Activated CD4-positive, alpha-beta T cell treated with anti-CD3 and anti-CD28 coated beads, Interleukin-2, amount 10 ng/mL, durations not matched to agents 7 days and 5 days (primary cell): ENCODE results near the gene UBL7. TPM values are rescaled to one million over a fixed set of nuclear protein-coding genes. Genes with fewer than 3 reads are reported as not detected.

ENCODE experiments used
- CTCF ChIA-PET: fragments of 350-600 bp; sonication (Branson Sonifier 250); formaldehyde crosslinking; loops from one replicate; lab custom pipeline; 2021; ENCODE audit warnings: antibody characterized with exemption; lab: Charles Lee
- POLR2A ChIA-PET: fragments of 350-600 bp; sonication (Branson Sonifier 250); formaldehyde crosslinking; loops from one replicate; lab custom pipeline; 2021; ENCODE audit warnings: antibody characterized with exemption; lab: Charles Lee
- DNase-seq: peaks from one replicate; pipeline ENCODE4 v3.0.0-alpha.2; 2020
- H3K27ac Mint-ChIP-seq: one replicate; pipeline ENCODE4 v1.8.0; 2021; ENCODE audit warnings: mild to moderate bottlenecking, moderate library complexity, mixed read lengths
- H3K27me3 Mint-ChIP-seq: one replicate; pipeline ENCODE4 v1.8.0; 2021; ENCODE audit warnings: mixed read lengths
- H3K36me3 Mint-ChIP-seq: one replicate; pipeline ENCODE4 v1.8.0; 2021; ENCODE audit warnings: low read depth, mixed read lengths
- H3K4me1 Mint-ChIP-seq: one replicate; pipeline ENCODE4 v1.8.0; 2021; ENCODE audit warnings: mixed read lengths
- H3K4me3 Mint-ChIP-seq: one replicate; pipeline ENCODE4 v1.8.0; 2021; ENCODE audit warnings: mild to moderate bottlenecking, moderate library complexity, mixed read lengths
- H3K9me3 Mint-ChIP-seq: one replicate; pipeline ENCODE4 v1.8.0; 2021; ENCODE audit warnings: mixed read lengths
- total RNA-seq, 2 experiments: library from RNA; stranded (reverse); gene quantifications; one replicate each; pipeline ENCODE4 v1.2.3, GENCODE V29; 2021

The UBL7 gene
- total RNA-seq, 2 experiments from 2014 or later, result 52.2 to 53.7 TPM

DNA sequence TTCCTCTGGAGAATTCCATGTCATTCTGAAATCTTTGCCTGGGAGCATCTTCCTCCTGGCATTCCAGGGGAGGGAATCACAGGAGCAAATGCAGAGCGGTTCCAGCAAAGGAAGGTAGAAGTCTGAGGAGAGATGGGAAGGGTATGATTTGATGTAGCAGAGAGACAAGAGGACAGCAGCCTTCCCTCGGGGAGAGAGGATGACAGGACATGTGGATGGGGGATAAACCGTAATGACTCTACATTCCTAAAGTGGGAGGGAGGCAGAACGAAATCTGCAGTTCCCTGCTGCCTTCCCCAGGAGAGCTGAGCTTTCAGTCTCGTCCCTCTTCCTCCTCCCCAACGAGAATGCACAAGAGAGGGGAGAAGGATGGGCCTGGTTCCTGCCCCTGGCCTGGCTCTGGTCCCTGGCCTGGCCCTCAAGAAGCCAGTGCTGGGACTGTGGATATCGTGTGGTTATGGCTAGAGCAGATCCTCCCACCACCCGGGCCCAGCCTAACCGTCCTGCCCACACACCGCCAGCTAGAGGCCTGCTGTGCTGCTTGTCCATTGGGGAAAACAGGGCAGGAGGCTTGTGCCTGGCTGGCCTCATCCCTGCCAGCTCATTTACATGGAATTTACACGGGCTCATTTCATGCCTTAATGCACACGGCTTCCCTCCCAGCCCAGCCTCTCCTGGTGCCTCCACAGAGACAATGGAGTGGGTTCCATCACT, 53.8 kb downstream of the UBL7 start:
- ChIA-PET CTCF (interaction anchor here (0.6 to 2.0 kb wide), 3 partner anchors 10 to 30 kb away, joined by 3 to 7 read pairs (median 6); no protein-coding TSS in a partner anchor), POLR2A (no interaction called here)
- Mint-ChIP-seq H3K36me3 (no peaks in the 10 kb centered on the region), H3K9me3 (no peaks in the 10 kb centered on the region), H3K27ac (peak overlapping the region; percentile 36), H3K27me3 (no peaks in the 10 kb centered on the region), H3K4me3 (no peak overlapping the region), H3K4me1 (peaks cover 25% of the 10 kb centered on the region)
- no peak for DNase-seq

DNA sequence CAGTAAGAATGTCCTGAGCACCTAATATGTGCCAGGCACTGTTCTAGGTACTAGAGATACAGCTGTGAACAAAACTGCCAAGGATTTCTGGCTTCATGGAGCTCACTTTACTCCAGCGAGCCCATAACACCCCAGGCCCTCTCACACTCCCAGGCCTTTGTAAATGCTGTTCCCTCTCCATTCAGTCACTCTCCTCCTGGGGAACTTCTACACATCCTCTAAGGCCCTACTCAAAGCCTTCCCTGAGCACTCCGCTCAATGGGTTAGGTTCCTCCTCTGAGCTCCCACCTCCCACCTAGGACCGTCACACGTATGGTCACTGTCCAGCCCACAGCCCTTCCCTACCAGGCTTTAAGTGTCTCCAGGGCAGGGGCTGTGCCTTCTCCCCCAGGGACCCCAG, 54.4 kb downstream of the UBL7 start:
- H3K27ac Mint-ChIP-seq, result peak overlapping the region; percentile 26
- POLR2A ChIA-PET, result no interaction called here

DNA sequence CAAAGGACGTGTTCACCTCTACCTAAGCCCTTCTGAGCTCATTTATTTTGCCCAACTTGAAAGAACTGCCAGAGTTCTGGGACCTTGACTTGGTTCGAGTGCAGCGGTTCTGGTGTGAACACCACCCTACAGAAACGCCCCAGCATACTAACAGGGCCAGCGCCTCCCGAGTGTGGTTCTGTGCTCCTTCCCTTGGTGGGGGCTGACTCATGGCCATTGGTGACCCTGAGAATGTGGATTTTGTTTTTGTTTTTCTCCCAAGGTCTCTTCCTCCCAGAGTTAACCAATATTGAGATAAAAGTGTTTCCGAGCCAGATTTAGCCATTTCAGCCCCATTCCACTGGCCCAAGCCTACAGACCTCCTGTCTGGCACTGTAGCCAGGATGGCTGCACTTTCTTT, 55.1 kb downstream of the UBL7 start:
- Mint-ChIP-seq H3K4me1 (peaks cover 38% of the 10 kb centered on the region), H3K27ac (no peak overlapping the region), H3K9me3 (no peaks in the 10 kb centered on the region), H3K27me3 (no peaks in the 10 kb centered on the region), H3K36me3 (no peaks in the 10 kb centered on the region), H3K4me3 (no peak overlapping the region)
- DNase-seq, result no peak
- CTCF ChIA-PET, result interaction anchor here (0.7 to 6.8 kb wide), 6 partner anchors 9 to 30 kb away, joined by 3 to 49 read pairs (median 6); no protein-coding TSS in a partner anchor
- POLR2A ChIA-PET, result no interaction called here

More for the DNA sequence above, 54.4 kb downstream of the UBL7 start:
- H3K9me3 Mint-ChIP-seq, result no peaks in the 10 kb centered on the region
- H3K36me3 Mint-ChIP-seq, result no peaks in the 10 kb centered on the region
- H3K4me1 Mint-ChIP-seq, result peaks cover 31% of the 10 kb centered on the region
- CTCF ChIA-PET, result interaction anchor here (0.6 to 6.8 kb wide), 4 partner anchors 10 to 31 kb away, joined by 3 to 49 read pairs (median 6); no protein-coding TSS in a partner anchor
- DNase-seq, result no peak
- no peak overlapping the region for H3K4me3 Mint-ChIP-seq
- no peaks in the 10 kb centered on the region for H3K27me3 Mint-ChIP-seq

DNA sequence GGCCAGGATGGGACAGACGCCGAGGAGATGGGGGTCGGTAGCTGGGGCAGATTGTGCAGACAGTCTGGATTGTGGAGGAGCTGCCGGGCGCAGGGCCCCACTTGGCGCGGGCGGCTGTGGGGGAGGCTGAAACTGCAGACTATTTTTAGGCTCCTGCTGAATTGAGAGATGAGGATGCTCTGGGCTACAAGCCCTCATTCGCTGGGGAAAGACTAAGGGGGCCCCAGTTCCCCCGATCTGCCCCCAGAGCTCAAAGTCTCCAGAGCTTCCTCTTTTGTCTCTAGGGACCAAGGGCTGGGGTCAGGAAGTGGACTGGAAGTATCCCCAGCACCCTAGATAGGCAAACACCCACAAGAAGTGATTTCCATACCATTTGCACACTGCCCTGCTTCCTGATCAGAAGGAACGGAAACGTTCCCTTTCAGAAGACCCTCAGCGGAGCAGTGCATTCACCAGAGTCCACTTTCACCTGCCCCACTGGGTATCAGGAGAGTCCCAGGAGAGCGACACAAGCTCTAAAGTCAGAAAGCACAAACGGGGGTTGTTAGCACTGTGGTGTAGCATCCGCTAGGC, 56.9 kb downstream of the UBL7 start:
- DNase-seq, result no peak
- Mint-ChIP-seq H3K9me3 (no peaks in the 10 kb centered on the region), H3K36me3 (no peaks in the 10 kb centered on the region), H3K27me3 (no peaks in the 10 kb centered on the region), H3K27ac (peak overlapping the region; percentile 90), H3K4me3 (no peak overlapping the region), H3K4me1 (peaks cover 54% of the 10 kb centered on the region)
- CTCF ChIA-PET, result interaction anchor here (1.1 to 6.8 kb wide), 11 partner anchors 9 to 36 kb away, joined by 3 to 49 read pairs (median 6); partner anchors contain the start of gene SEMA7A
- POLR2A ChIA-PET, result interaction anchor here (1.7 kb wide), 1 partner anchor 20 kb away, joined by 6 read pairs; no protein-coding TSS in a partner anchor

DNA sequence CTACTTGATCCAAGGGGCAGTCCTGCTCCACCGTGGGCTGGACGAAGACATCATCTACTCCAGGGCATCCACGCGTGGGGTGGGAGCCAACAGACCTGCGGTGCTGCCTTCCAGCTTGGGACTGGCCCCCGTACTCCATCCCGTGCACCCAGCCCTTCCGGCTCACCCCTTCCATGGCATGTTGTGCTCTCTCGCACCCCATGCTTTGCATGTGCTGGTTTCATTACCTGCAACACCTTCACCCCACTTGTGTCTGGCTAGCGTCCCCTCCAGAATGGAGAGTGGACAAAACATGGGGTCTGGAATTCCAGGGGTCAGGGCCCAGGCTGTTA, 57.4 kb downstream of the UBL7 start:
- Mint-ChIP-seq H3K27me3 (no peaks in the 10 kb centered on the region), H3K4me1 (peaks cover 58% of the 10 kb centered on the region), H3K36me3 (no peaks in the 10 kb centered on the region), H3K9me3 (no peaks in the 10 kb centered on the region), H3K27ac (peak overlapping the region; percentile 90), H3K4me3 (no peak overlapping the region)
- CTCF ChIA-PET, result interaction anchor here (1.1 to 6.8 kb wide), 9 partner anchors 9 to 36 kb away, joined by 3 to 49 read pairs (median 6); partner anchors contain the start of gene SEMA7A
- no peak for DNase-seq
- POLR2A ChIA-PET, result interaction anchor here (1.7 kb wide), 1 partner anchor 19 kb away, joined by 6 read pairs; no protein-coding TSS in a partner anchor

DNA sequence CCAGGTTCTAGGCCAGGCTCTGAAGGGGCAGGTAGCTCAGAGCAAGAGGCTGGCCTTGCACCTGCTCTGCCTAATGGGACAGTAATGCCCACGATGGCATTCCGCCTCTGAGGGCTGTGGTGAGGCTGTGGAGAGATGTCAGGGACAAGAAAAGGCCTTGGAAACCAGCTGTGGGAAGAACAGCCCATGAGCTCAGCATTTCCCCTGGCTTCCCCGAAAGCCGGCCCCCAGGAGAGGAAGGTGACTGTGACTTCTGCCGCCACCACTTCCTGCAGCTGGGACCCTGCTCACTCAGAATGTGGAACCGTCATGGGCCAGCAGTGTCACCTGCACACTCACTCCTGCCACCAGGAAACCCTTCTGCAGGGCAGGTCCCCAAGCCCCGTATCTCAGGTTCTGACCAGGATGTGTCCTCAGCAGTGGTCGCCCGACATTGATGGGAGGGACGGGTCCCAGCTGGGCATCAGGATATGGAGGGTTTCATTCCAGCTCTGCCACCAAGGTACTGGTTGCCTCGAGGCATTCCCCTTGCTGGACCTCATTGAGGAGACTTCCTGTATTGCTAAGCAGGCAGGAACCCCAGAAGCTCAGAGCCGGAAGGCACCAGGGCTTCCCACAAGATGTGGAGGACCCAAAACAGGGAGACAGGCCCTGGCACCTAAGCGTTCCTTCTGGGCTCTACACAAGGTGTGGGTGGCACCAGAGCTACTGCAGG, 57.9 kb downstream of the UBL7 start:
- peak overlapping the region; percentile 90 for H3K27ac Mint-ChIP-seq
- ChIA-PET CTCF (interaction anchor here (0.9 to 6.8 kb wide), 10 partner anchors 9 to 37 kb away, joined by 3 to 49 read pairs (median 6); partner anchors contain the start of gene SEMA7A), POLR2A (interaction anchor here (0.7 to 1.7 kb wide), 2 partner anchors 18 to 26 kb away, joined by 6 to 7 read pairs; no protein-coding TSS in a partner anchor)
- DNase-seq, result peak; percentile 72
- no peaks in the 10 kb centered on the region for H3K9me3 Mint-ChIP-seq
- no peaks in the 10 kb centered on the region for H3K36me3 Mint-ChIP-seq
- peak overlapping the region; percentile 37 for H3K4me3 Mint-ChIP-seq
- H3K4me1 Mint-ChIP-seq, result peaks cover 63% of the 10 kb centered on the region
- H3K27me3 Mint-ChIP-seq, result no peaks in the 10 kb centered on the region

DNA sequence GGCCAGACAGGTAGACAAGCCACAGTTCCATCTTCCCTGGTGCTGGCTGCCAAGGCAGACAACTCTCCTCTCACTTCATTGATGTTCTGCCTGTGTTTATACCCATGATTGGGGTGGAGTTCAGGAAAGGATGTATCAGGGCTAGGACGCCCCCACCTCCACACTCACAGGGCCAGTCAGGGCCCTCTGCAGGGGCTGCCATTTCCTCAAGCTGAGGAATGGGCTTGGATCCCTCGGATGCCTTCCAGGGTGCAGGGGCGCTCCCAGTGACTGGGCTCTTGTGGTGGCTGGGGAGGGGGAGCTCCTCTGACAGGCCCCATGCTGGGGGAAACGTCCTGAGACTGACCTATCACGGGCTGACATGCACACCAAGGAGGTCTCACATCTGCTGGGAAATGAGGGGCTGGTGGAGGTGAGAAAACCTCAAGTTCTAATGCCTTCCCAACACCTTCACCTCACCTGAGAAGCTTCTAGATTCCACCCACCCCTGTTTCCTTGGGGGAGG, 58.6 kb downstream of the UBL7 start:
- Mint-ChIP-seq H3K4me1 (peaks cover 69% of the 10 kb centered on the region), H3K27ac (peak overlapping the region; percentile 90), H3K27me3 (no peaks in the 10 kb centered on the region), H3K36me3 (no peaks in the 10 kb centered on the region), H3K4me3 (peak overlapping the region; percentile 37), H3K9me3 (no peaks in the 10 kb centered on the region)
- DNase-seq, result no peak
- CTCF ChIA-PET, result interaction anchor here (0.9 to 6.8 kb wide), 8 partner anchors 9 to 36 kb away, joined by 3 to 49 read pairs (median 6); partner anchors contain the start of gene SEMA7A
- POLR2A ChIA-PET, result interaction anchor here (0.7 to 1.7 kb wide), 2 partner anchors 18 to 27 kb away, joined by 6 to 7 read pairs; no protein-coding TSS in a partner anchor

DNA sequence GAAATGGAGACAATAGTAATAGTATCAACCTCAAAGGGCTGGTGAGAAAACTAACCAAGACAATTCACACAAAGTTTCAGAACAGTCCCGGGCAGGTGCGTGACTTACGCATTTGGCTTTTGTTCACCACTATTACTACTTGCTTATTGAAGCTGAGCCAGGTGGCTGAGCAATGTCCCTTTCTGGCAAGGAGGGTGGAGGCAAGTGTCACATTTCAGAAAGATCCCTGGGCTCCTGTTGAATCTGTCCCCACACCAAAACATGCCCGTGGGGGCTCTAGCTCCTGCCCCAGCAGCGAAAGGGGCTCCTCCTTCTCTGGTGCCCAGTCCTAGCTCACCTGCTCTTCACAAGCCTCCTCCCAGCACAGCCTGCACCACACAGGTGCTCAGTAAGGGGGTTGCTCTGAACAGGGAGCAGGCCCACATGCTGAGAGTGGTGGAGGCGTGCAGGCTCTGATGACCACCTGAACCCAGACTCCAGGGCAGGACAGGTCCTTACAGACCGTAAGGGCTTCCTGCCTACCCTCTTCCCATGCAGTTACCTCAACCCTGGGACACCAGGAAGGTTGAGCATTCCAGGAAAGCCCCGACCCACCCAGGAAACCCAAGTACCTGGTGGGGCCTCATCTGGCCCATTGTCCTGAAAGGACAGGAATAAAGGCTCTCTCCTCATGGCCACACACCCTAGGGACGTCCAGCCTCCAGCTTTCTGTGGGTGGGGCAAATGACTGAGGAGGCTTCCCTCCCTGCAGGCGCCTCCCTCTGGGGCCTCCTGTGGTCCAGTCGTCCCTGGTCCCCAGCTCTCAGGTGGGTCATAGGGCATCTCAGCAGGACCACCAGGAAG, 59.8 kb downstream of the UBL7 start:
- H3K4me1 Mint-ChIP-seq, result peaks cover 79% of the 10 kb centered on the region
- no peaks in the 10 kb centered on the region for H3K27me3 Mint-ChIP-seq
- peak overlapping the region; percentile 69 for H3K27ac Mint-ChIP-seq
- no peaks in the 10 kb centered on the region for H3K9me3 Mint-ChIP-seq
- no peak overlapping the region for H3K4me3 Mint-ChIP-seq
- POLR2A ChIA-PET, result interaction anchor here (0.7 kb wide), 1 partner anchor 16 kb away, joined by 4 read pairs; no protein-coding TSS in a partner anchor
- no peaks in the 10 kb centered on the region for H3K36me3 Mint-ChIP-seq
- peak; percentile 34 for DNase-seq
- CTCF ChIA-PET, result interaction anchor here (0.6 to 6.8 kb wide), 8 partner anchors 9 to 81 kb away, joined by 3 to 49 read pairs (median 4); no protein-coding TSS in a partner anchor

DNA sequence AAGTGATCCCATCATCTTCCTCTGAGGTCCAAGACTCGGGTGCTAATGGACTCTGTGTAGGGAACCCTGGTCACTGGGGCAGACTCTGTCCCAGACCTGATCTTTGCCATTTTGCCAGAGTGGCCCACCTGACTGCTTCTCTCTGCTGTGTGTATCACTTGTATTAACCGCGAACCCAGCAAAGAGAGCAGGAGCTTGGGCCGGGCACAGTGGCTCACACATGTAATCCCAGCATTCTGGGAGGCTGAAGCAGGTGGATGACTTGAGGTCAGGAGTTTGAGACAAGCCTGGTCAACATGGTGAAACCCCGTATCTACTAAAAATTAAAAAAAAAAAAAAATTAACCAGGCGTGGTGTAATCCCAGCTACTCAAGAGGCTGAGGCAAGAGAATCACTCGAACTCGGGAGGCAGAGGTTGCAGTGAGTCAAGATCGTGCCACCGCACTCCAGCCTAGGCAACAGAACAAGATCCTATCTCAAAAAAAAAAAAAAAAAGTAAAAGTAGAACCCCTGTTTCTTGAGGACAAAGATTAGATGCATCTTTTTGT, 60.6 kb downstream of the UBL7 start:
- CTCF ChIA-PET, result interaction anchor here (0.6 to 6.8 kb wide), 9 partner anchors 9 to 247 kb away, joined by 3 to 49 read pairs (median 5); no protein-coding TSS in a partner anchor

DNA sequence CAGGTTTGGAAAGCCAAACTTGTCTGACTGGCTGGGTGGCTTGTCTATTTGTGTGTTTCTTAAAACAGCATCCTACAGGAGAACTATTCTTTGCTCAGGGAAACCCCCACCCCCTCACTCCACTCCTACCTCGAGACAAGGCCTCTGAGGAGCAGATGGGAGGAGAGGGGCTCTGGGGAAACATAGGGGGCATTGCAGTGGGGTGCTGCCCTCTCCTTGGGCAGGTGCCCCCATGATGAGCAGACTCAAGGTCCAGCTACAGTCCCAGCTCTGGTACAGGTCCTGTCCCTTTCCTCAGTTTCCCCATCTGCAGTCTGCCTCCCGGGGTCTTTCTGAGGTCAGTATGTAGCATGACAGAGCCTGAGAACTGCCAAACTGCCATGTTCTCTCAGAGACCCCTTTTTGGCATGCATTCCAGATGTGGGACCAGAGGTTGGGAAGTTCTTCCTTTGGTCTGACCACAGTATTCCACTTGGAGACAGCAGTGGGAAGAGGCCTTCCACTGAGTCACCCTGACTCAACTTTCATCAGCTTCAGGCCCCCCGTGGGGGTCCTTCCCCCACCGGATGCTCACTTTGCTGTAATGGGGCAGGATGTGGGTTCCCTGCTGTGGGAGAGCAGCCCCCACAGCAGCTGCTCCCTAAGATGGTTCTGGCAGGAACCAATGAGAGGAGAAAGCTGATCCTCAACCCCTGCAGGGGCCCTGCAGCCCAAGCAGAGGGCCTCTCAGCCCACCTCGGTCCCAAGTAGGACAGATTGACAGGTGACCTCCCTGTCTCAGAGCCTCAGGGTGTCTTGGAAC, 61.2 kb downstream of the UBL7 start:
- peak; percentile 58 for DNase-seq
- no peaks in the 10 kb centered on the region for H3K9me3 Mint-ChIP-seq
- no peaks in the 10 kb centered on the region for H3K27me3 Mint-ChIP-seq
- peak overlapping the region; percentile 69 for H3K27ac Mint-ChIP-seq
- POLR2A ChIA-PET, result no interaction called here
- no peak overlapping the region for H3K4me3 Mint-ChIP-seq
- H3K36me3 Mint-ChIP-seq, result no peaks in the 10 kb centered on the region
- CTCF ChIA-PET, result interaction anchor here (0.7 to 6.8 kb wide), 10 partner anchors 9 to 247 kb away, joined by 3 to 49 read pairs (median 5); no protein-coding TSS in a partner anchor
- peaks cover 81% of the 10 kb centered on the region for H3K4me1 Mint-ChIP-seq

More for the DNA sequence above, 60.6 kb downstream of the UBL7 start:
- H3K36me3 Mint-ChIP-seq, result no peaks in the 10 kb centered on the region
- H3K27me3 Mint-ChIP-seq, result no peaks in the 10 kb centered on the region
- POLR2A ChIA-PET, result interaction anchor here (0.7 kb wide), 1 partner anchor 15 kb away, joined by 4 read pairs; no protein-coding TSS in a partner anchor
- DNase-seq, result peak; percentile 35
- peak overlapping the region; percentile 69 for H3K27ac Mint-ChIP-seq
- H3K4me1 Mint-ChIP-seq, result peaks cover 81% of the 10 kb centered on the region
- peak overlapping the region; percentile 27 for H3K4me3 Mint-ChIP-seq
- H3K9me3 Mint-ChIP-seq, result no peaks in the 10 kb centered on the region
